RWPE1 (cell line): ENCODE data around the gene MAPK1IP1L.
A peak's percentile ranks its signal among the peaks of the same experiment; 100 is the strongest.
"Not testable (repeated sequence)": the region's sequence is repeated elsewhere in the genome, so short reads cannot be mapped to it uniquely, and the experiment has no call there.

ENCODE experiments used
- CTCF ChIA-PET: fragments of 350-600 bp; sonication (Branson Sonifier 250); formaldehyde crosslinking; extraction: SDS; loops from one replicate; lab custom pipeline; 2021; lab: Yijun Ruan, JAX
- POLR2A ChIA-PET: fragments of 400-600 bp; formaldehyde crosslinking; extraction: SDS; loops from one replicate; lab custom pipeline; 2020; ENCODE audit warnings: antibody characterized with exemption; ENCODE audit not compliant: low non-redundant PET; lab: Yijun Ruan, JAX
- DNase-seq: peaks from one replicate; pipeline ENCODE4 v3.0.0; 2012; ENCODE audit warnings: low spot score
- H3K27ac ChIP-seq: fragments of 450-650 bp; 2 replicates; pipeline ENCODE4 v1.5.1; 2017
- TF ChIP-seq, protein P1 (sequence below): fragments of 450-650 bp; conservative IDR thresholded peaks from 2 replicates; pipeline ENCODE4 v1.5.1; 2017; ENCODE audit warnings: low read depth, mild to moderate bottlenecking

The MAPK1IP1L gene

DNA sequence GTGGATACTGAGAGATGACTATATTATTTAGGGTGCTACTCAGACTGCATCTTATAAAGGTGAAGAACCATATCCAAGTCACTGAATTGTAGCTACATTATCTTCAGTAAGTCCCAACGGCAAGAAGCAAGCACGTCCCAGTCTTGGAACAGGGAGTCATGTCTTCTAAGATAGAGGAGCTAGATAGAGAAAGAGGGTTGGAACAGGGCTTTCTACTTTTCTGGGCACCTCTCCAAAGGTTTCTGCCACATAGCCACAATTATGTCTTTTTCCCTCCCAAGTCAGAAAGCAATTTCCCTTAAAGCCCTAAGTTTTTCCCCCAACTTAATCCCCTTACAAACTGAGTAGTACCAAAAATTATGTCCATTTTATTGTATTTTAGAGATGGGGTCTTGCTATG lies 22.4 kb downstream of the MAPK1IP1L start:
- POLR2A ChIA-PET: no interaction called here
- CTCF ChIA-PET: no interaction called here
- no peak for DNase-seq
- TF ChIP-seq, protein P1, sequence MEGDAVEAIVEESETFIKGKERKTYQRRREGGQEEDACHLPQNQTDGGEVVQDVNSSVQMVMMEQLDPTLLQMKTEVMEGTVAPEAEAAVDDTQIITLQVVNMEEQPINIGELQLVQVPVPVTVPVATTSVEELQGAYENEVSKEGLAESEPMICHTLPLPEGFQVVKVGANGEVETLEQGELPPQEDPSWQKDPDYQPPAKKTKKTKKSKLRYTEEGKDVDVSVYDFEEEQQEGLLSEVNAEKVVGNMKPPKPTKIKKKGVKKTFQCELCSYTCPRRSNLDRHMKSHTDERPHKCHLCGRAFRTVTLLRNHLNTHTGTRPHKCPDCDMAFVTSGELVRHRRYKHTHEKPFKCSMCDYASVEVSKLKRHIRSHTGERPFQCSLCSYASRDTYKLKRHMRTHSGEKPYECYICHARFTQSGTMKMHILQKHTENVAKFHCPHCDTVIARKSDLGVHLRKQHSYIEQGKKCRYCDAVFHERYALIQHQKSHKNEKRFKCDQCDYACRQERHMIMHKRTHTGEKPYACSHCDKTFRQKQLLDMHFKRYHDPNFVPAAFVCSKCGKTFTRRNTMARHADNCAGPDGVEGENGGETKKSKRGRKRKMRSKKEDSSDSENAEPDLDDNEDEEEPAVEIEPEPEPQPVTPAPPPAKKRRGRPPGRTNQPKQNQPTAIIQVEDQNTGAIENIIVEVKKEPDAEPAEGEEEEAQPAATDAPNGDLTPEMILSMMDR: no peak
- H3K27ac ChIP-seq: no peak overlapping the region; the same call in 1 of the 2 replicates

DNA sequence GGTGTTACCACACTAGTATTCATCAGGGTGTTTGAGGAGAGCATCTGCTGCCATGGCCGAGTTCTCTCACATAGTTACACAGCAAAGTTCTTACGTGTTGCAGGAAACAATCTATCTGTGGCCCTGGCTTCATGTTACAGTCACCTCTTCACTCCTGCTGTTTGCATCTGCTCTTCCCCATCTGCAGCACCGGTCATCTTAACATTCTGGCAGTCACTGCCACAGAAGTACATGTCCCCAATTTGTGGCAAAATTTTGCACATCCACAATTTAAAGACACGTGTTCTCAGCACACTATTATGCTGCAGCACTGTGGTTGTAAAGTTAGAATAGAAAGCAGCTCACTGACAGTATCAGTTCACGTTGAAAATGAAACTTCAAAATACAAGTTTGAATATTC lies 23.2 kb downstream of the MAPK1IP1L start:
- TF ChIP-seq, protein P1: no peak
- DNase-seq: no peak
- no peak overlapping the region for H3K27ac ChIP-seq
- ChIA-PET CTCF (no interaction called here), POLR2A (no interaction called here)

DNA sequence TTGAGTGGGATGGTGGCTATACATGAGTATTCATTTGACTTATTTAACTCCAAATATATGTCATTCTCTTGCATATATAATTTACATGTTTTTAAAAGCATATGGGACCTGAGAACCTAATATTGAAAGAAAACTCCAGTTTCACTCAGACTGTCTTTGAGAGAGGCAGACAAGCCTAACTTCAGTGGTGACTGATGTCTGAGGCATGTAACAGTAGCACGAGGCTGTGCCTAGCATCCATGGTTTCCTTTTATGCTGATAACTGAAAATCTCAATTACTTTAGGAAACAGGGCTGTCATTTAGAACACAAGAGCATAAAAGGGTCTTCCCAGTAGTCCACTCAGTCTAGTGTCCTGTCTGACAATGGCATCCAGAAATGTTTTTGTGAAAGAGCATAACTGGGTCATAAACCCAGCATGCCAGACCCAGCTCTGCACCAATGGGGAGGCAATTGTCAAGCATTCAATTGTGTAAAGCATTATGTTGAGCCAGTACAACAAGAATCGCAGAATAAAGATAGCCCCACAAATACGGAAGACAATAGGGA lies 24.3 kb downstream of the MAPK1IP1L start:
- no peak for DNase-seq
- H3K27ac ChIP-seq: peak overlapping the region; percentile 28; the same call in 1 of the 2 replicates
- ChIA-PET POLR2A (no interaction called here), CTCF (interaction anchor here (0.6 kb wide), 1 partner anchor 8 kb away, joined by 3 read pairs; no protein-coding TSS in a partner anchor)
- TF ChIP-seq, protein P1: no peak

DNA sequence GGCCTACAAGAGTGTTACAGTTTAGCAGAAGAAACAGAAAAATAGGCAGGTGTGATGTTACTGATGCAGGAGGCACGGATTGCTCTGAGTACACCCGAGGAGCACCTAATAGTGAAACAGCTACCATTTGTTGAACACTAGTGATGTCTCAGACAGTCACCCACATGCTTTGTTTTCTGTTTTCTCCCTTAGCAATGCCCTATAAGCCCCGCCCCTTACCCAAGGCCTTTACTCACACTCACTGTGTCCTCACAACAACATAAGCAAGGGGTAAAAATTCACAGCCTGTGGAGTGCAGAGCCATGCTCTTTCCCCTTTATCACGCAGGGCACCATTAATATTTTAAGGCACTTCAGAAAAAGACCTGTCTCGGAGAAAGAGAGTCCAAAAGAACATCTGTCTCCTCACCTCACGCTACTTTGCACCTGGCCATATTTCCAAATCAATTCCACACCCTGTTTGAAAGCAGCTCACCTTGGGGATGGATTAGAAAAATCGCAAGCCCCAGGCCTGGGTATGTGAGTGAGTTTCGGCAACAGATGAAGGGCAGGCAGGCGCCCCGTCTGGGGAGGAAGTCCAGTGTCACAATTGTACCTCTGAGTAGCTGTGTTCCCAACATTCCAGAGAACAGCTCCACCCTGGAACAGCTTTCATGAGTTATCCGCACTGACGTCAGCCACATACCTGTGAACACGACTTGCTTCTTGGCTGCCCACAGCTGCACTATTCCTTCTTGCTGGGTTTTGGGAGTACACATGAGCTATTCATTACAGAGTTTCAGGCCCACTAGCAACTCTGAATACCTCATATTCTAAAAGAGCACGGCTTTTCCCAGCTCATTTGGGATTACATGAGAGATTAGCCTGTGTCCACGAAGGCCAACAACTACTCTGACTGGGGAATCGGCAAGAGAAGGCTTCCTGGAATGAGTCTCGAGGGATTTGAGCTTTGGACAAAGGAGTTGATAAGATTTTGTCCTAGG lies 26.0 kb downstream of the MAPK1IP1L start:
- POLR2A ChIA-PET: interaction anchor here (0.5 kb wide), 1 partner anchor 58 kb away, joined by 5 read pairs; no protein-coding TSS in a partner anchor
- TF ChIP-seq, protein P1: no peak
- DNase-seq: peak; percentile 71
- H3K27ac ChIP-seq: peak overlapping the region; percentile 83
- CTCF ChIA-PET: interaction anchor here (0.5 to 1.8 kb wide), 5 partner anchors 11 to 83 kb away, joined by 3 to 10 read pairs (median 5); partner anchors contain the start of gene MAPK1IP1L

DNA sequence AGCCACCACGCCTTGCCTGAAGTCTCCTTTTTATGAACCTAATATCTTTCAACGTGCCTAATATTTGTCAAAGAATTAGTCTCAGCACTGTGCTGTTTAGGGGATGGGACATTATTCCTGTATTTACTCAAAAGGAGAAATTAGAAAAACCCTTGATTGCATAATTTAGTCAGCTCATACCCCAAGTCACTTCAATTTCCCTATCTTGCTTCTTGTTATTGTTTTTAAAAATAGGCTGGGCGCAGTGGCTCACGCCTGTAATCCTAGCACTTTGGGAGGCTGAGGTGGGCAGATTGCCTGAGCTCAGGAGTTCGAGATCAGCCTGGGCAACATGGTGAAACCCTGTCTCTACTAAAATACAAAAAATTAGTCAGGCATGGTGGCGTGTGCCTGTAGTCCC lies 28.5 kb downstream of the MAPK1IP1L start:
- DNase-seq, H3K27ac ChIP-seq, POLR2A ChIA-PET, CTCF ChIA-PET: not testable (repeated sequence)

DNA sequence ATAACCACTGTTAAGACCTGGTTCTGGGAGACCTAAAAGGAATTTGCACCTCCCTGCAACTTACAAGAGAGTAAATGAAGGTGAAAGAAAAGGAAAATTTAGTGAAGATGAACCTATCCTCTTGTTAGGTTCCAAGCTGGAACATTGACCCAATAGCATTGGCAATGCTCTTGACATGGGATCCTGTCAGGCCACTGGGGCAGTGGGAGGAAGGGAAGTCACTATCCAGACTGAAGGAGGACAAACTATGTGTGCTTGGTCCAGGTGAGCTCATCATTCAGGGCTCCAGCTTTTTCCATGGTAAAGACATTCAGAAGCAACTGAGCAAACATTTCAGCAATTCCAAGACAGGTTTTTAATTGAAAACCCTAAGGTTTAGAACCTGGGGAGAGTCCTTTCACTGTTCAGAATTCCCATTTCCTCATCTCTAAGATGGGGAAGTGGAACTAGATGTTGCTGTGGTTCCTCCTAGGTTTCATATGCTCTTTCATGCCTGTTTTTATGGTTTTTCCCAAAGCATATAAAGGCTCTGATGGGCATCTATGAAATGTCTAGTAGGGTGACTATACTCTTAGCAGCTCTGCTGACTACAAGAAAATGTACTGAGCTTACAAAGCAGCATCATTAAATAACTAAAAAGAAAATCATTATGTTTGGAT lies 33.1 kb downstream of the MAPK1IP1L start:
- TF ChIP-seq, protein P1: no peak
- ChIA-PET POLR2A (no interaction called here), CTCF (interaction anchor here (0.7 kb wide), 1 partner anchor 53 kb away, joined by 4 read pairs; no protein-coding TSS in a partner anchor)
- no peak for DNase-seq
- H3K27ac ChIP-seq: no peak overlapping the region
